Measurements from ENCODE around the gene CEP290.

DNA sequence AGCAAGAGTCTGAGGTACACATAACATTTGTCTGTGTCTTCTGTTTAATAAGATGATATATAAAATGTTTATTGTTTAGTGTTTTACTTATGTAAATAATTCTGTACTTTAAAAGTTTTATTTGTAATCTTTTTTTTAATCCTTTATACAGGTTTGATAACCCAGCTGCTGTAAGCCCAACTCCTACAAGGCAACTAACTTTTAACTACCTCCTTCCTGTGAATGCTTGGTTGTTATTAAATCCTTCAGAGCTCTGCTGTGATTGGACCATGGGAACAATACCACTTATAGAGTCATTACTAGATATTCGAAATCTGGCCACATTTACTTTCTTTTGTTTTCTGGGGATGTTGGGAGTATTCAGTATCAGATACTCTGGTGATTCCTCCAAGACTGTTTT, 24.3 kb upstream of the CEP290 start:
- no peak for TF ChIP-seq POLR2AphosphoS5 (IDR thresholded peaks at IDR 0.05)
- TF ChIP-seq, protein P1, sequence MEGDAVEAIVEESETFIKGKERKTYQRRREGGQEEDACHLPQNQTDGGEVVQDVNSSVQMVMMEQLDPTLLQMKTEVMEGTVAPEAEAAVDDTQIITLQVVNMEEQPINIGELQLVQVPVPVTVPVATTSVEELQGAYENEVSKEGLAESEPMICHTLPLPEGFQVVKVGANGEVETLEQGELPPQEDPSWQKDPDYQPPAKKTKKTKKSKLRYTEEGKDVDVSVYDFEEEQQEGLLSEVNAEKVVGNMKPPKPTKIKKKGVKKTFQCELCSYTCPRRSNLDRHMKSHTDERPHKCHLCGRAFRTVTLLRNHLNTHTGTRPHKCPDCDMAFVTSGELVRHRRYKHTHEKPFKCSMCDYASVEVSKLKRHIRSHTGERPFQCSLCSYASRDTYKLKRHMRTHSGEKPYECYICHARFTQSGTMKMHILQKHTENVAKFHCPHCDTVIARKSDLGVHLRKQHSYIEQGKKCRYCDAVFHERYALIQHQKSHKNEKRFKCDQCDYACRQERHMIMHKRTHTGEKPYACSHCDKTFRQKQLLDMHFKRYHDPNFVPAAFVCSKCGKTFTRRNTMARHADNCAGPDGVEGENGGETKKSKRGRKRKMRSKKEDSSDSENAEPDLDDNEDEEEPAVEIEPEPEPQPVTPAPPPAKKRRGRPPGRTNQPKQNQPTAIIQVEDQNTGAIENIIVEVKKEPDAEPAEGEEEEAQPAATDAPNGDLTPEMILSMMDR (IDR thresholded peaks at IDR 0.05): no peak

Data from upper lobe of left lung (tissue), 4 donors.